HepG2 (cell line): ENCODE data around the gene TRAPPC12. TPM values are rescaled to one million over a fixed set of nuclear protein-coding genes. Genes with fewer than 3 reads are reported as not detected.
A peak's percentile ranks its signal among the peaks of the same experiment; 100 is the strongest.

ENCODE experiments used
- ATAC-seq: fragments of 200-7000 bp; cut with Tn5 transposase; 3 replicates; pipeline ENCODE4 v1.9.1; 2020; ENCODE audit warnings: mild to moderate bottlenecking, moderate library complexity
- BruUV-seq: library from RNA; stranded (reverse); fragments of 400-500 nt; replicated peaks from 2 replicates; lab custom pipeline; 2021; lab: Mats Ljungman, UMichigan
- CTCF ChIA-PET: fragments of 300-600 bp; formaldehyde crosslinking; extraction: SDS; loops from one replicate; lab custom pipeline; 2021; ENCODE audit warnings: low total read pairs, inconsistent platforms, low intra/inter-chr PET ratio; lab: Yijun Ruan, JAX
- POLR2A ChIA-PET: fragments of 350-600 bp; sonication (Branson Sonifier 250); formaldehyde crosslinking; loops from one replicate; lab custom pipeline; 2020; ENCODE audit warnings: antibody characterized with exemption, inconsistent platforms; lab: Yijun Ruan, JAX
- DNase-seq: peaks from one replicate; pipeline ENCODE4 v3.0.0-alpha.2; 2015; ENCODE audit warnings: low spot score
- FAIRE-seq: peaks from 3 replicates; lab custom pipeline; 2011; peaks lifted over from hg19 to GRCh38; lab: Jason Lieb, UNC
- H2AFZ ChIP-seq: one replicate; pipeline ENCODE4 v1.6.1; 2011; ENCODE audit warnings: low read length, inconsistent platforms
- H3K27ac ChIP-seq: fragments of 300-600 bp; 3 replicates; pipeline ENCODE4 v1.8.0; 2011; ENCODE audit warnings: mixed run types, mild to moderate bottlenecking, mixed read lengths, low read length, inconsistent platforms; ENCODE audit not compliant: insufficient read depth; ENCODE audit errors: extremely low read length
- H3K27me3 ChIP-seq, 2 experiments: fragments of 200-600 bp in 1 of 2; 2 replicates in 1 of 2; 3 replicates in 1 of 2; pipeline versions ENCODE4 v1.6.0 to v1.8.0; 2011; ENCODE audit warnings: low read length in 2 of 2, mild to moderate bottlenecking in 2 of 2, moderate library complexity in 2 of 2, inconsistent platforms in 1 of 2; ENCODE audit not compliant: insufficient read depth in 2 of 2, control insufficient read depth in 1 of 2
- H3K36me3 ChIP-seq, 2 experiments: fragments of 200-600 bp in 1 of 2; replicated peaks in 1 of 2; 2 replicates in 1 of 2; 3 replicates in 1 of 2; pipeline versions ENCODE4 v1.5.1 to v1.8.0; 2011; ENCODE audit warnings: low read length in 2 of 2, inconsistent platforms in 1 of 2; ENCODE audit not compliant: insufficient read depth in 2 of 2, control insufficient read depth in 1 of 2
- H3K4me1 ChIP-seq: 2 replicates; pipeline ENCODE4 v1.5.1; 2012; ENCODE audit warnings: low read length, inconsistent platforms; ENCODE audit not compliant: insufficient read depth
- H3K4me2 ChIP-seq: 2 replicates; pipeline ENCODE4 v1.6.0; 2011; ENCODE audit warnings: low read depth, low read length, inconsistent platforms
- H3K4me3 ChIP-seq, 3 experiments: fragments of 200-600 bp in 1 of 3; sonication (generic), shearing (Covaris generic) in 1 of 3; replicated peaks in 1 of 3; 2 replicates each; pipeline ENCODE4 v1.5.1; 2011 to 2016; ENCODE audit warnings: low read length in 3 of 3, inconsistent platforms in 2 of 3, low read depth in 2 of 3, mild to moderate bottlenecking in 2 of 3, control low read depth in 1 of 3, mixed read lengths in 1 of 3; ENCODE audit not compliant: insufficient read depth in 1 of 3
- H3K79me2 ChIP-seq: one replicate; pipeline ENCODE4 v1.6.1; 2011; ENCODE audit warnings: low read length, inconsistent platforms; ENCODE audit not compliant: insufficient read depth
- H3K9ac ChIP-seq: 2 replicates; pipeline ENCODE4 v1.6.0; 2011; ENCODE audit warnings: mild to moderate bottlenecking, low read depth, low read length, inconsistent platforms; ENCODE audit not compliant: insufficient read depth
- H3K9me3 ChIP-seq: 2 replicates; pipeline ENCODE4 v1.5.1; 2012; ENCODE audit warnings: mild to moderate bottlenecking, low read length
- H4K20me1 ChIP-seq: 2 replicates; pipeline ENCODE4 v1.6.0; 2011; ENCODE audit warnings: inconsistent platforms, mild to moderate bottlenecking, low read length, moderate library complexity; ENCODE audit not compliant: insufficient read depth
- ATF1 ChIP-seq: IDR thresholded peaks from 2 replicates; pipeline ENCODE4 v1.6.1; 2016; ENCODE audit warnings: mild to moderate bottlenecking, control low read depth
- BCL3 ChIP-seq: sonication (generic); formaldehyde crosslinking; IDR thresholded peaks from 2 replicates; pipeline ENCODE4 v1.5.1; 2020; ENCODE audit warnings: mild to moderate bottlenecking, missing genetic modification reagents, moderate library complexity
- GLMP ChIP-seq: sonication (generic); formaldehyde crosslinking; IDR thresholded peaks from 2 replicates; pipeline ENCODE4 v1.9.0; 2021; ENCODE audit warnings: missing genetic modification reagents, mild to moderate bottlenecking, borderline replicate concordance
- HNRNPLL ChIP-seq: fragments of 200-400 bp; formaldehyde crosslinking; IDR thresholded peaks from 2 replicates; pipeline ENCODE4 v1.6.1; 2017; ENCODE audit warnings: mild to moderate bottlenecking, low read depth, low read length; ENCODE audit not compliant: poor library complexity, severe bottlenecking
- HNRNPUL1 ChIP-seq: fragments of 200-400 bp; formaldehyde crosslinking; IDR thresholded peaks from 2 replicates; pipeline ENCODE4 v1.6.1; 2017; ENCODE audit warnings: low read depth, mild to moderate bottlenecking, low read length, moderate library complexity
- KLF9 ChIP-seq: IDR thresholded peaks from 2 replicates; pipeline ENCODE4 v1.6.1; 2016; ENCODE audit warnings: low read depth
- MEIS1 ChIP-seq: sonication (generic); formaldehyde crosslinking; IDR thresholded peaks from 2 replicates; pipeline ENCODE4 v1.9.0; 2021; ENCODE audit warnings: mild to moderate bottlenecking, missing genetic modification reagents, moderate library complexity, borderline replicate concordance
- RBM39 ChIP-seq: fragments of 200-400 bp; formaldehyde crosslinking; IDR thresholded peaks from one replicate; pipeline ENCODE4 v1.6.1; 2018; ENCODE audit warnings: antibody characterized with exemption, mild to moderate bottlenecking, low read depth, low read length; ENCODE audit not compliant: poor library complexity, severe bottlenecking
- REST ChIP-seq, 2 experiments: IDR thresholded peaks; 2 replicates each; pipeline ENCODE4 v1.6.1; 2011 to 2012; ENCODE audit warnings: low read length in 2 of 2, borderline replicate concordance in 1 of 2, low read depth in 1 of 2, mild to moderate bottlenecking in 1 of 2, moderate library complexity in 1 of 2
- SIN3B ChIP-seq: fragments of 150-350 bp; IDR thresholded peaks from 2 replicates; pipeline ENCODE4 v1.6.1; 2014; ENCODE audit warnings: low read length
- ZBTB8A ChIP-seq: sonication (generic); formaldehyde crosslinking; IDR thresholded peaks from 2 replicates; pipeline ENCODE4 v1.4.0; 2020; ENCODE audit warnings: mild to moderate bottlenecking, low read depth, missing genetic modification reagents, borderline replicate concordance
- ZNF572 ChIP-seq: sonication (generic); formaldehyde crosslinking; IDR thresholded peaks from 2 replicates; pipeline ENCODE4 v1.5.1; 2020; ENCODE audit warnings: mild to moderate bottlenecking, missing genetic modification reagents
- ZNF747 ChIP-seq: sonication (generic); formaldehyde crosslinking; IDR thresholded peaks from 2 replicates; pipeline ENCODE4 v1.8.1; 2023; ENCODE audit warnings: missing genetic modification reagents, mild to moderate bottlenecking, borderline replicate concordance
- WGBS: methylation state at CpG from one replicate; pipeline ENCODE4 v1.1.6; 2017; ENCODE audit warnings: low lambda C conversion rate; 5-methylcytosine and 5-hydroxymethylcytosine counted together
- in situ Hi-C: cut with HindIII; loops from 2 replicates; pipeline ENCODE4 v1.10.0; 2017; ENCODE audit warnings: low pct_unique_long_range_greater_than_20kb; ENCODE audit not compliant: extremely low pct_ligation_motif_present
- intact Hi-C: fragments of 100-400 bp; cut with micrococcal nuclease; formaldehyde crosslinking; loops from one replicate; pipeline ENCODE4 v1.10.0; 2022; ENCODE audit not compliant: unreplicated experiment
- polyA plus RNA-seq, 8 experiments: library from polyadenylated mRNA; depleted of rRNA in 3 of 8; stranded (reverse) in 7 of 8; unstranded in 1 of 8; fragments of >200 nt; fragmentation: Illumina TruSeq in 4 of 8; extraction: Trizol in 4 of 8; gene quantifications; 2 replicates each; pipeline versions ENCODE4 v1.2.1 to v1.2.3, GENCODE V29; 2011 to 2016; ENCODE audit warnings: low read depth in 4 of 8, missing spikeins in 1 of 8, mixed read lengths in 1 of 8; ENCODE audit not compliant: insufficient read depth in 1 of 8
- total RNA-seq, 5 experiments: library from RNA; depleted of rRNA; stranded (reverse); fragments of >200 nt; fragmentation: Illumina TruSeq; extraction: Trizol; gene quantifications; 2 replicates each; pipeline ENCODE4 v1.2.3, GENCODE V29; 2016; ENCODE audit warnings: low read depth in 1 of 5

The TRAPPC12 gene
- total and polyA plus RNA-seq, 2 of the 13 experiments (the other 11 are each of a cell fraction or from before 2014, with no cell fraction given): 46.4 to 97.7 TPM

- no peak for TF ChIP-seq HNRNPLL
These were observed 85.8 kb downstream of the TRAPPC12 start (continued) for GRCh38 chr2:3465328-3465727.

- Histone ChIP-seq H3K9ac (peak overlapping the region; percentile 69), H3K4me1 (peaks cover 42% of the 10 kb centered on the region), H3K4me2 (peak overlapping the region; percentile 59), H3K79me2 (no peaks in the 10 kb centered on the region), H3K27me3 (no peaks in the 10 kb centered on the region), H2AFZ (no peak overlapping the region), H3K9me3 (no peaks in the 10 kb centered on the region), H3K27ac (peak overlapping the region; percentile 84), H4K20me1 (no peaks in the 10 kb centered on the region), H3K4me3 (peak overlapping the region in 2 of 3 experiments; percentile 22 to 51; a peak in 3 of 6 replicates), H3K36me3 (peaks cover 11 to 23% of the 10 kb centered on the region in 2 experiments; a peak in 4 of 5 replicates)
- ATAC-seq (peak; percentile 89), DNase-seq (peak; percentile 99), FAIRE-seq (peak; percentile 100)
- in situ Hi-C loops: no loop called here
- intact Hi-C loops: loop anchor here (1.0 to 5.0 kb wide), 4 partner anchors 27 to 184 kb away; partner anchors contain the start of genes EIPR1 and TRAPPC12
- CTCF ChIA-PET: no interaction called here
- POLR2A ChIA-PET: interaction anchor here (0.7 to 4.1 kb wide), 20 partner anchors 10 to 191 kb away, joined by 3 to 35 read pairs (median 5); partner anchors contain the start of genes EIPR1, RNASEH1 and TRAPPC12
- no TSS peak for BruUV-seq
- 9% methylated on average over 13 of the region's 13 CpGs for WGBS
- no peak for TF ChIP-seq RBM39
- no peak for TF ChIP-seq ZBTB8A (CRISPR knock-in tag)
- TF ChIP-seq ZNF572: 0 out of 2 replicates have a peak, but pooled peaks have one; percentile 13
- TF ChIP-seq BCL3 (CRISPR knock-in tag): peak; percentile 64; the same call in 1 of the 2 replicates
- 0 out of 2 replicates have a peak, but pooled peaks have one; percentile 61 for TF ChIP-seq ZNF747 (CRISPR knock-in tag)
- TF ChIP-seq ATF1: peak; percentile 71
- 0 out of 2 replicates have a peak, but pooled peaks have one; percentile 87 for TF ChIP-seq MEIS1 (CRISPR knock-in tag)
- TF ChIP-seq REST (IDR thresholded peaks at IDR 0.05; ENCODE audit: borderline replicate concordance in 1 of 2, low read depth in 1 of 2, low read length in 2 of 2): peak in 1 of 2 experiments; percentile 46; a peak in 1 of 4 replicates
- no peak for TF ChIP-seq KLF9 (CRISPR knock-in tag)
- TF ChIP-seq HNRNPUL1: no peak
- no peak for TF ChIP-seq SIN3B
- no peak for TF ChIP-seq GLMP (CRISPR knock-in tag)
These were observed 86.5 kb downstream of the TRAPPC12 start for GRCh38 chr2:3465844-3466481.
